HepG2 (cell line): Measurements from ENCODE around the gene AMBRA1.

Source experiments
- FOXA3 ChIP-seq: IDR thresholded peaks from 2 replicates; pipeline ENCODE4 v1.6.1; 2016; ENCODE audit warnings: missing genetic modification reagents, missing compliant biosample characterization
- THRA ChIP-seq: sonication (generic); formaldehyde crosslinking; IDR thresholded peaks from 2 replicates; pipeline ENCODE4 v1.4.0; 2020; ENCODE audit warnings: missing genetic modification reagents, borderline replicate concordance

GRCh38 chr11:46526216-46527215 is 67.3 kb downstream of the AMBRA1 start:
- TF ChIP-seq FOXA3 (CRISPR knock-in tag) (no peak), THRA (CRISPR knock-in tag) (no peak)
